ENCODE measurements around the gene PMFBP1.

Gene PMFBP1, protein sequence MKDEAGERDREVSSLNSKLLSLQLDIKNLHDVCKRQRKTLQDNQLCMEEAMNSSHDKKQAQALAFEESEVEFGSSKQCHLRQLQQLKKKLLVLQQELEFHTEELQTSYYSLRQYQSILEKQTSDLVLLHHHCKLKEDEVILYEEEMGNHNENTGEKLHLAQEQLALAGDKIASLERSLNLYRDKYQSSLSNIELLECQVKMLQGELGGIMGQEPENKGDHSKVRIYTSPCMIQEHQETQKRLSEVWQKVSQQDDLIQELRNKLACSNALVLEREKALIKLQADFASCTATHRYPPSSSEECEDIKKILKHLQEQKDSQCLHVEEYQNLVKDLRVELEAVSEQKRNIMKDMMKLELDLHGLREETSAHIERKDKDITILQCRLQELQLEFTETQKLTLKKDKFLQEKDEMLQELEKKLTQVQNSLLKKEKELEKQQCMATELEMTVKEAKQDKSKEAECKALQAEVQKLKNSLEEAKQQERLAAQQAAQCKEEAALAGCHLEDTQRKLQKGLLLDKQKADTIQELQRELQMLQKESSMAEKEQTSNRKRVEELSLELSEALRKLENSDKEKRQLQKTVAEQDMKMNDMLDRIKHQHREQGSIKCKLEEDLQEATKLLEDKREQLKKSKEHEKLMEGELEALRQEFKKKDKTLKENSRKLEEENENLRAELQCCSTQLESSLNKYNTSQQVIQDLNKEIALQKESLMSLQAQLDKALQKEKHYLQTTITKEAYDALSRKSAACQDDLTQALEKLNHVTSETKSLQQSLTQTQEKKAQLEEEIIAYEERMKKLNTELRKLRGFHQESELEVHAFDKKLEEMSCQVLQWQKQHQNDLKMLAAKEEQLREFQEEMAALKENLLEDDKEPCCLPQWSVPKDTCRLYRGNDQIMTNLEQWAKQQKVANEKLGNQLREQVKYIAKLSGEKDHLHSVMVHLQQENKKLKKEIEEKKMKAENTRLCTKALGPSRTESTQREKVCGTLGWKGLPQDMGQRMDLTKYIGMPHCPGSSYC

DNA sequence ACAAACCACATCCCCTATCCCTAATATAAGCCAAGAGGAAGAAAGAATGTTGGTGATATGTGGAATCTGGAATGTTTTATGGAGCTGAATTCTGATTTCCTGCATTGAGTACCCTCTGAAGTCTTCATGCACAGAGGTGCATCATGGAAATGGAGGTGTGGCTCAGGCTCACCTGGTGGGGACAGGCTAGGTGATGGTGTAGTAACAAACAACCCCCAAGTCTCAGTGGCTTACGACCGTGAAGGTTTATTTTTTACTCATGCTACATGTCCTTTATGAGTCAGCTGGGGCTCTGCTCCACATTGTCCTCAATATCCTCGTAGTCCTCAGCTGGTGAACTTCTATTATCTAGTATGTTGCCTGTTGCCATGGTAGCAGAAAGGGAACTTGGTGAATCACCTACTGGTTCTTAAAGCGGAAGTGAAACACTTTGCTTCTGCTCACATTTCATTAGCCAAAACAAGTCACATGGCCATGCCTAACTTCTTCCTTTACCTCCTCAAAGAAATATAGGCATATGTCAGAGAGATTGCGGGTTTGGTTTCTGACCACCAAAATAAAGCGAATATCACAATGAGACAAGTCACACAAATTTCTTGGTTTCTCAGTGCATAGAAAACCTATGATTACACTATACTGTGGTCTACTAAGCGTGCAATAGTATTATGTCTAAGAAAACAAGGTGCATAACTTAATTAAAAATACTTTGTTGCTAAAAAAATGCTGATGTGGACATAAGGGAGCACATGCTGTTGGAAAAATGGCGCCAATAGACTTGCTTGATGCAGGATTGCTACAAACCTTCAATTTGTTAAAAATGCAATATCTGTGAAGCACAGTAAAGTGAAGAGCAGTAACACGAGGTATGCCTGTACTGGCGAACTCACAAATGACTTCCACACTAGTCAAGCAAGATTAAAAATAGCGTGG is at the start of gene PMFBP1:
PMFBP1 (minus strand) TSS at position 51 of the 930 bp plus-strand sequence. CDS start 947 bp downstream, outside the sequence.
- no peak within 1 kb of the TSS for H3K27ac ChIP-seq
- intact Hi-C loops (cut with DNase I; ENCODE audit: low total_unique reads): no loop called here
- TF ChIP-seq, protein P1, sequence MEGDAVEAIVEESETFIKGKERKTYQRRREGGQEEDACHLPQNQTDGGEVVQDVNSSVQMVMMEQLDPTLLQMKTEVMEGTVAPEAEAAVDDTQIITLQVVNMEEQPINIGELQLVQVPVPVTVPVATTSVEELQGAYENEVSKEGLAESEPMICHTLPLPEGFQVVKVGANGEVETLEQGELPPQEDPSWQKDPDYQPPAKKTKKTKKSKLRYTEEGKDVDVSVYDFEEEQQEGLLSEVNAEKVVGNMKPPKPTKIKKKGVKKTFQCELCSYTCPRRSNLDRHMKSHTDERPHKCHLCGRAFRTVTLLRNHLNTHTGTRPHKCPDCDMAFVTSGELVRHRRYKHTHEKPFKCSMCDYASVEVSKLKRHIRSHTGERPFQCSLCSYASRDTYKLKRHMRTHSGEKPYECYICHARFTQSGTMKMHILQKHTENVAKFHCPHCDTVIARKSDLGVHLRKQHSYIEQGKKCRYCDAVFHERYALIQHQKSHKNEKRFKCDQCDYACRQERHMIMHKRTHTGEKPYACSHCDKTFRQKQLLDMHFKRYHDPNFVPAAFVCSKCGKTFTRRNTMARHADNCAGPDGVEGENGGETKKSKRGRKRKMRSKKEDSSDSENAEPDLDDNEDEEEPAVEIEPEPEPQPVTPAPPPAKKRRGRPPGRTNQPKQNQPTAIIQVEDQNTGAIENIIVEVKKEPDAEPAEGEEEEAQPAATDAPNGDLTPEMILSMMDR (IDR thresholded peaks at IDR 0.05): no peak
- no peaks in the 10 kb centered on the region for H3K4me1 ChIP-seq
- peak in 1 of 2 donors; percentile 47 for DNase-seq
- no peaks in the 10 kb centered on the region for H3K36me3 ChIP-seq
- H3K9me3 ChIP-seq: no peaks in the 10 kb centered on the region
- H3K27me3 ChIP-seq: no peaks in the 10 kb centered on the region
- no peak within 1 kb of the TSS for H3K4me3 ChIP-seq

DNA sequence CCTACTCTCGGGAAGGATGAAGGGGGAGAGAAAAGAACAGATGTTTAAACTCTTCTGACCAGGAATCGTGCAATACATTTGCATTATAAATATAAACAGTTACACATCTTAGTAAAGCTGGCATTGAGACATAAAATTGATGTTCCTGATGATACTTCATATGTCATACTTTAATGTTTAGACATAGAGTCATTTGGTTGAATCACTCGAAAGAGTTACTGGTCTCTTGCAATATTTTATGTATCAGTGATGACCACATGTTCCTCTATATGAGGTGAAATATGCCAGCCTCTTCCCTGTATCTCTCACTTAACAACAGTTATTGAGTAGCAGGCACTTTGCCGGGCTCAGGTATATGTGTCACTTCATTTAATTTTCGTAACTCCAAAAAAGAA is 49.7 kb upstream of the PMFBP1 start:
- no peaks in the 10 kb centered on the region for H3K4me1 ChIP-seq
- no peak overlapping the region for H3K27ac ChIP-seq
- H3K4me3 ChIP-seq: no peak overlapping the region
- no peaks in the 10 kb centered on the region for H3K36me3 ChIP-seq
- DNase-seq: no peak
- intact Hi-C loops (cut with DNase I; ENCODE audit: low total_unique reads): no loop called here
- TF ChIP-seq, protein P1 (IDR thresholded peaks at IDR 0.05): no peak
- H3K9me3 ChIP-seq: no peaks in the 10 kb centered on the region
- no peaks in the 10 kb centered on the region for H3K27me3 ChIP-seq

DNA sequence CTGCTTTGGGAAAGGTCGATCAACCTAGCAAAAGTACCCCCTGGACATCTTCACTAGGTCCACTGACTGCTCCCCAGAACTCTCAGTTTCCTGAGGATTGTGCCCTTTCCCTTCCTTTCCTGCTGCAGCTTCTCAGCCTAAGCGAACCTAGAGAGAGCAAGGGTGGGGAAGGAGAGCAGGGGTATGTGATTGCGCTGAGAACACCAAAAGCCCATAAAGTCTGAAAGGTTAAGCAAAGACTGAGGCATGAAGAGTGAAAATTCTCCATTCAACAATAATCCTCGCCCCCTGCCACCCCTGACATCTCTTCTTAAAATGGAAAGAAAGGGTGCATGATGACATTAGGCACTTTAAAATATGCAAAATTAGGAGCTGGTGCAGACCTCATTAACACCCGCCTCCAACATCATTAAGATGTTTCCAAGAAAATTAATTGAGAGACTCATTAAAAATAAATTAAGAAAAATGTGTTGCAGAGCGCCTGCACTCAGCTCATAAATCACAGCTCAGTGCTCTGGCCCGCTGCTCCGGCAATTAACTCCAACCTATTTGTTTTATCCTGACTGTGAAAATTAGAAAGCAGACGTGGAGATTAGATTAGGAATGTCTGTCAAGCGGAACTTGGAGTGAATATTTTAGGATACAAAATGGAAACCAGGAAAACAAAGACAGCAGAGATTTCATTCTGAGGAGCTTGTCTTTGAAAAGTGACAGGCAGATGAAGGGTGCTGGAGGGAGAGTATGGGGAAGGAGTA is 49.1 kb upstream of the PMFBP1 start:
- TF ChIP-seq, protein P1 (IDR thresholded peaks at IDR 0.05): no peak

DNA sequence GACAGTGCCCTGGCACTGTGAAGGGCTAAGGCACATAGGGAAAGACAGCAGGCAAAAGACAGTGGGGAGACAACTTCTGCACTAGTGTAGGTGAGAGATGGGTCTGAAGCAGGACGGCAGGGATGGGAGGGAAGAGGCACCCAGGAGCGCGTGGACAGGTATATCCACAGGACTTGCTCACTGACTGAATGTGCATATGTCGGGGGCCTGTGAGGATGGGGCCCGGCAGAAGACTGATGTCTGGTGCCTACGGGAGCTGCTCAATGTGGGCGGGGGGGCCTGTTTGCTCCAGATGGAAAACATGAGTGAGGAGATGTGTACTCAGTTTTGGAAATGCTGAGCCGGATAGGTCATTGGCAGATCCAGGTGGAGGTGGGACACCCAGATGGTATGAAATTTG is 47.3 kb upstream of the PMFBP1 start:
- no peak for DNase-seq
- no peak overlapping the region for H3K4me3 ChIP-seq
- no peaks in the 10 kb centered on the region for H3K9me3 ChIP-seq
- no peaks in the 10 kb centered on the region for H3K27me3 ChIP-seq
- H3K36me3 ChIP-seq: no peaks in the 10 kb centered on the region
- intact Hi-C loops (cut with DNase I; ENCODE audit: low total_unique reads): no loop called here
- TF ChIP-seq, protein P1 (IDR thresholded peaks at IDR 0.05): no peak
- H3K27ac ChIP-seq: no peak overlapping the region
- H3K4me1 ChIP-seq: no peaks in the 10 kb centered on the region

More for the DNA sequence above, 49.1 kb upstream of the PMFBP1 start:
- Histone ChIP-seq H3K36me3 (no peaks in the 10 kb centered on the region), H3K4me1 (no peaks in the 10 kb centered on the region), H3K4me3 (no peak overlapping the region), H3K9me3 (no peaks in the 10 kb centered on the region), H3K27ac (no peak overlapping the region), H3K27me3 (no peaks in the 10 kb centered on the region)
- no peak for DNase-seq
- intact Hi-C loops (cut with DNase I; ENCODE audit: low total_unique reads): no loop called here
